Panc1 (cell line): ENCODE data around the gene UQCRH. TPM values are rescaled to one million over a fixed set of nuclear protein-coding genes. Genes with fewer than 3 reads are reported as not detected.
A peak's percentile ranks its signal among the peaks of the same experiment; 100 is the strongest.

Source experiments
- ATAC-seq: fragments of 200-7000 bp; cut with Tn5 transposase; 2 replicates; pipeline ENCODE4 v1.9.1; 2020; ENCODE audit warnings: mild to moderate bottlenecking, moderate library complexity
- BruUV-seq: library from RNA; stranded (reverse); fragments of 400-500 nt; replicated peaks from 2 replicates; lab custom pipeline; 2021; lab: Mats Ljungman, UMichigan
- CTCF ChIA-PET: fragments of 300-600 bp; sonication (Branson Sonifier 250); formaldehyde crosslinking; loops from one replicate; lab custom pipeline; 2022; ENCODE audit warnings: antibody characterized with exemption; lab: Charles Lee
- POLR2A ChIA-PET: fragments of 300-600 bp; sonication (Branson Sonifier 250); formaldehyde crosslinking; loops from one replicate; lab custom pipeline; 2022; ENCODE audit warnings: antibody characterized with exemption; lab: Charles Lee
- DNase-seq: peaks from one replicate; pipeline ENCODE4 v3.0.0-alpha.2; 2010; ENCODE audit warnings: low read depth, low spot score
- H3K27ac ChIP-seq: 2 replicates; pipeline ENCODE4 v1.5.1; 2011; ENCODE audit warnings: mild to moderate bottlenecking, low read length, inconsistent platforms
- H3K27me3 ChIP-seq: fragments of 200-500 bp; sonication (Bioruptor generic); 2 replicates; pipeline ENCODE4 v1.6.0; 2014; ENCODE audit warnings: low read length, inconsistent platforms; ENCODE audit not compliant: control insufficient read depth, insufficient read depth
- H3K36me3 ChIP-seq: fragments of 200-500 bp; sonication (Bioruptor generic); 2 replicates; pipeline ENCODE4 v1.5.1; 2014; ENCODE audit warnings: inconsistent platforms, mild to moderate bottlenecking, low read length, moderate library complexity; ENCODE audit not compliant: control insufficient read depth, insufficient read depth
- H3K4me1 ChIP-seq: 2 replicates; pipeline ENCODE4 v1.5.1; 2011; ENCODE audit warnings: inconsistent platforms, mild to moderate bottlenecking, low read length, moderate library complexity; ENCODE audit not compliant: control insufficient read depth, insufficient read depth
- H3K4me3 ChIP-seq, 2 experiments: 2 replicates each; pipeline ENCODE4 v1.5.1; 2011 to 2012; ENCODE audit warnings: low read depth in 2 of 2, low read length in 2 of 2, mild to moderate bottlenecking in 2 of 2, inconsistent platforms in 1 of 2, moderate library complexity in 1 of 2
- H3K9me3 ChIP-seq: fragments of 200-500 bp; sonication (Bioruptor generic); 2 replicates; pipeline ENCODE4 v1.5.1; 2014; ENCODE audit warnings: low read depth, mild to moderate bottlenecking, inconsistent platforms, low read length, moderate library complexity; ENCODE audit not compliant: control insufficient read depth, insufficient read depth
- CTCF ChIP-seq: fragments of 450-650 bp; IDR thresholded peaks from 2 replicates; pipeline ENCODE4 v1.5.1; 2017; ENCODE audit warnings: mild to moderate bottlenecking
- POLR2AphosphoS5 ChIP-seq: IDR thresholded peaks from 2 replicates; pipeline ENCODE4 v1.6.1; 2012; ENCODE audit warnings: mild to moderate bottlenecking, low read depth, low read length, moderate library complexity
- REST ChIP-seq, 2 experiments: IDR thresholded peaks; 2 replicates each; pipeline ENCODE4 v1.6.1; 2011 to 2012; ENCODE audit warnings: low read depth in 2 of 2, control low read depth in 1 of 2, low read length in 1 of 2, mild to moderate bottlenecking in 1 of 2, moderate library complexity in 1 of 2; ENCODE audit not compliant: insufficient read depth in 1 of 2
- SIN3A ChIP-seq: IDR thresholded peaks from 2 replicates; pipeline ENCODE4 v1.6.1; 2012; ENCODE audit warnings: low read depth, mild to moderate bottlenecking, low read length, moderate library complexity, borderline replicate concordance; ENCODE audit not compliant: insufficient read depth
- TCF7L2 ChIP-seq: IDR thresholded peaks from 2 replicates; pipeline ENCODE4 v1.6.1; 2011; ENCODE audit warnings: mild to moderate bottlenecking, low read depth, low read length, inconsistent platforms
- in situ Hi-C: cut with HindIII; loops from 2 replicates; pipeline ENCODE4 v1.10.0; 2016; ENCODE audit warnings: low sequenced_read_pairs, low pct_unique_long_range_greater_than_20kb
- intact Hi-C: fragments of 100-400 bp; cut with micrococcal nuclease; formaldehyde crosslinking; loops from one replicate; pipeline ENCODE4 v1.10.0; 2022; ENCODE audit not compliant: unreplicated experiment
- total RNA-seq: library from RNA; stranded (reverse); gene quantifications from one replicate; pipeline ENCODE4 v1.2.1, GENCODE V29; 2021; ENCODE audit not compliant: unreplicated experiment

UQCRH gene
- total RNA-seq, 1 experiment from 2014 or later, result 498 TPM

DNA sequence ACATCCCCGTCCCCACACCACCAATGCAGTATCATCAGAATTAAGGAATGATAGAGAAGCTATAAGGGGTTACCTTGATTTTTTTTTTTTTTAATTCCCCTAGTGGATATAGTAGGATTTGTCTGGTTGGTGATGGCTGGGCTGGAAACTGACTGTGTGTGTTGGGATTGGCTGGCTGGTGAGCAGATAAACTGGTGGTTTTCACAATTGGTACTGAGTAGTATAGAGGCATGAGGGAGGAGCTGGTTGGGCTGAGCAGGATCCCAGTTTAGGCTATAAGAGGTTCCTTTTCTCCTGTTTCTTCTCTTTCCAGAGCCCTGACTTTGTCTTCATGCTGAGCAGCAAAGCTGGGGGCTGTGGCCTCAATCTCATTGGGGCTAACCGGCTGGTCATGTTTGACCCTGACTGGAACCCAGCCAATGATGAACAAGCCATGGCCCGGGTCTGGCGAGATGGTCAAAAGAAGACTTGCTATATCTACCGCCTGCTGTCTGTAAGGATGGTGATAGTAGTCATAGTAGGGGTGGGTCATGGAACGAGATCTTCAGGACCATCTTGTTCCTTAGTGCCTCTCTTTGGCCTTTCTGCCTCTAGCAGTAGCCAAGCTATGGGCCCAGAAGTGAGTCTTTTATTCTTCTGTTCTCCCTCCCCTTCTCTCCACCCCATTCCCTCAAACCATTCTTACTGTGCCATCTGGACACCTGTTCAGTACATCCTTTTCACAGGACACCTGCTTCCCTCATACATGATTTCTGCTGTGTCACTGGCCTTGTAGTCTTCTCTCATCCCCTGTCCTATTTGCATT lies 29.1 kb upstream of the UQCRH start:
- ATAC-seq (no peak), DNase-seq (no peak)
- Histone ChIP-seq H3K4me1 (no peaks in the 10 kb centered on the region), H3K27ac (no peak overlapping the region), H3K9me3 (no peaks in the 10 kb centered on the region), H3K36me3 (peaks cover 15% of the 10 kb centered on the region), H3K4me3 (no peak overlapping the region), H3K27me3 (no peaks in the 10 kb centered on the region)
- ChIA-PET CTCF (no interaction called here), POLR2A (interaction anchor here (0.6 to 1.1 kb wide), 2 partner anchors 14 to 28 kb away, joined by 3 read pairs; no protein-coding TSS in a partner anchor)
- in situ Hi-C loops, result no loop called here
- TF ChIP-seq SIN3A, result no peak
- TF ChIP-seq POLR2AphosphoS5, result peak; percentile 56; the same call in 1 of the 2 replicates
- intact Hi-C loops, result no loop called here
- BruUV-seq, result no TSS peak

DNA sequence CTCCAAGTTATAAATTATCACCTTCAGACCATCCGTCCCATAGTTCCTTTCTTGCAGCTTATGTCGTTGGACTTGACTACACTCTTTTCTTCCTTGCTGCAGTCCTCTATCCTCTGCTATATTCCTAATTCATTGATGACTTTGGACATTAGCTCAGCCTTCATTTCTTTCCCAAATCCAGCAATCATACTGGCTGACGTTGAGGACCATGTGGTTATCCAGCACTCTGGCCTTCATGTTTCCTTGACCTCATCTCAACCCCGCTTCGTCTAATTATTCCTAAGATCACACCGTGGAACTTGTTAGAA lies 28.5 kb upstream of the UQCRH start:
- no peak for DNase-seq
- H3K27me3 ChIP-seq, result no peaks in the 10 kb centered on the region
- no peak overlapping the region for H3K27ac ChIP-seq
- ChIA-PET CTCF (no interaction called here), POLR2A (interaction anchor here (1.1 kb wide), 1 partner anchor 28 kb away, joined by 3 read pairs; no protein-coding TSS in a partner anchor)
- H3K4me3 ChIP-seq, result no peak overlapping the region
- no peaks in the 10 kb centered on the region for H3K9me3 ChIP-seq
- in situ Hi-C loops (no loop called here), intact Hi-C loops (no loop called here)
- TF ChIP-seq POLR2AphosphoS5, result no peak
- H3K4me1 ChIP-seq, result no peaks in the 10 kb centered on the region
- H3K36me3 ChIP-seq, result peaks cover 15% of the 10 kb centered on the region
- BruUV-seq, result no TSS peak
- ATAC-seq, result no peak

DNA sequence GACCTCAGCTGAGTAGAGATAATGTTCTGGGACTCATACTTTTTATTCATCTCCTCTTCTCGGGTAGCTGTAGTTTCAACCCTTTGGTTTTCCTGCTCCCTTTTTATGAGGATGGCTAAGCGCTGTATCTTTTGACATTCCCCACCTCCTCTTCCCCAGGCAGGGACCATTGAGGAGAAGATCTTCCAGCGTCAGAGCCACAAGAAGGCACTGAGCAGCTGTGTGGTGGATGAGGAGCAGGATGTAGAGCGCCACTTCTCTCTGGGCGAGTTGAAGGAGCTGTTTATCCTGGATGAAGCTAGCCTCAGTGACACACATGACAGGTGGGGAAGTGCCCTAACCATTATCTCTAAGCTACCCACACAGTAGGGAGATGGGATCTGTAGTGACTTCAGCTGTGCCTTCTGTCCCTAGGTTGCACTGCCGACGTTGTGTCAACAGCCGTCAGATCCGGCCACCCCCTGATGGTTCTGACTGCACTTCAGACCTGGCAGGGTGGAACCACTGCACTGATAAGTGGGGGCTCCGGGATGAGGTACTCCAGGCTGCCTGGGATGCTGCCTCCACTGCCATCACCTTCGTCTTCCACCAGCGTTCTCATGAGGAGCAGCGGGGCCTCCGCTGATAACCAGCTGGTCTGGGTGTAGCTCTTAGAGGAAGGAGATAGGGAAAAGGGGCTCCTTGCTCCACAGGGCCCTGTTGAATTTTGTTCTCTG lies 25.7 kb upstream of the UQCRH start:
- no peaks in the 10 kb centered on the region for H3K27me3 ChIP-seq
- ChIA-PET POLR2A (no interaction called here), CTCF (interaction anchor here (0.6 kb wide), 2 partner anchors 21 to 118 kb away, joined by 3 to 15 read pairs; no protein-coding TSS in a partner anchor)
- DNase-seq, result no peak
- in situ Hi-C loops (no loop called here), intact Hi-C loops (no loop called here)
- no peak overlapping the region for H3K4me3 ChIP-seq
- TF ChIP-seq TCF7L2, result no peak
- no peaks in the 10 kb centered on the region for H3K9me3 ChIP-seq
- BruUV-seq, result no TSS peak
- H3K4me1 ChIP-seq, result no peaks in the 10 kb centered on the region
- H3K27ac ChIP-seq, result no peak overlapping the region
- H3K36me3 ChIP-seq, result peaks cover 15% of the 10 kb centered on the region
- ATAC-seq, result no peak; the same call in 1 of the 2 replicates

- POLR2A ChIA-PET, result no interaction called here
Measured at GRCh38 chr1:46278807-46279206, 24.7 kb upstream of the UQCRH start.

More at GRCh38 chr1:46278807-46279206, 24.7 kb upstream of the UQCRH start:
- Histone ChIP-seq H3K4me3 (no peak overlapping the region), H3K9me3 (no peaks in the 10 kb centered on the region), H3K27me3 (no peaks in the 10 kb centered on the region), H3K27ac (no peak overlapping the region), H3K4me1 (no peaks in the 10 kb centered on the region), H3K36me3 (peaks cover 7% of the 10 kb centered on the region)
- CTCF ChIA-PET, result no interaction called here
- DNase-seq (no peak), ATAC-seq (peak; percentile 12; the same call in 1 of the 2 replicates)
- no TSS peak for BruUV-seq
- no peak for TF ChIP-seq REST (IDR thresholded peaks at IDR 0.05; ENCODE audit: insufficient read depth in 1 of 2, low read depth in 2 of 2, low read length in 1 of 2)
- TF ChIP-seq POLR2AphosphoS5, result peak; percentile 63
- TF ChIP-seq SIN3A, result no peak
- TF ChIP-seq CTCF, result no peak
- no peak for TF ChIP-seq TCF7L2
- intact Hi-C loops, result no loop called here
- in situ Hi-C loops, result no loop called here
